ENCODE data around the gene CDH13. TPM values are rescaled to one million over a fixed set of nuclear protein-coding genes. Genes with fewer than 3 reads are reported as not detected.
A peak's percentile ranks its signal among the peaks of the same experiment; 100 is the strongest.

Gene CDH13
- total RNA-seq, 1 experiment from 2014 or later = 0.56 TPM

GRCh38 chr16:82886146-82886545 lies 259.4 kb downstream of the CDH13 start:
- Histone ChIP-seq H2AFZ (ENCODE audit: low read length) (peak overlapping the region; percentile 11; the same call in 1 of the 2 replicates), H3K27me3 (ENCODE audit: low read length) (no peaks in the 10 kb centered on the region), H3K9me2 (replicated peaks; ENCODE audit: insufficient read depth, low read length) (no peaks in the 10 kb centered on the region), H3K4me3 (ENCODE audit: low read length) (no peak overlapping the region), H3K36me3 (ENCODE audit: insufficient read depth, low read length) (no peaks in the 10 kb centered on the region), H4K20me1 (ENCODE audit: insufficient read depth, low read depth, low read length) (no peaks in the 10 kb centered on the region), H3K4me2 (ENCODE audit: low read depth, low read length, poor library complexity, severe bottlenecking) (peak overlapping the region; percentile 52), H3K27ac (ENCODE audit: low read length) (peak overlapping the region; percentile 72), H3K9ac (ENCODE audit: low read length) (no peak overlapping the region), H3K9me3 (ENCODE audit: low read length) (no peaks in the 10 kb centered on the region), H3K79me2 (ENCODE audit: low read length) (no peaks in the 10 kb centered on the region), H3K4me1 (ENCODE audit: low read length) (peaks cover 86% of the 10 kb centered on the region)
- DNase-seq = peak; percentile 63

- Histone ChIP-seq H3K9me2 (replicated peaks; ENCODE audit: insufficient read depth, low read length) (no peaks in the 10 kb centered on the region), H3K4me2 (ENCODE audit: low read depth, low read length, poor library complexity, severe bottlenecking) (peak overlapping the region; percentile 51), H3K9me3 (ENCODE audit: low read length) (no peaks in the 10 kb centered on the region), H3K4me3 (ENCODE audit: low read length) (peak overlapping the region; percentile 10; the same call in 1 of the 2 replicates), H3K79me2 (ENCODE audit: low read length) (no peaks in the 10 kb centered on the region), H3K36me3 (ENCODE audit: insufficient read depth, low read length) (no peaks in the 10 kb centered on the region), H4K20me1 (ENCODE audit: insufficient read depth, low read depth, low read length) (no peaks in the 10 kb centered on the region), H3K27ac (ENCODE audit: low read length) (peak overlapping the region; percentile 68), H2AFZ (ENCODE audit: low read length) (peak overlapping the region; percentile 59; the same call in 1 of the 2 replicates), H3K27me3 (ENCODE audit: low read length) (no peaks in the 10 kb centered on the region), H3K4me1 (ENCODE audit: low read length) (peaks cover 85% of the 10 kb centered on the region), H3K9ac (ENCODE audit: low read length) (peak overlapping the region; percentile 47)
- DNase-seq = peak; percentile 80
Measured at GRCh38 chr16:82888591-82889001, 261.8 kb downstream of the CDH13 start.

- Histone ChIP-seq H3K4me3 (ENCODE audit: low read length) (no peak overlapping the region), H3K36me3 (ENCODE audit: insufficient read depth, low read length) (no peaks in the 10 kb centered on the region), H3K27ac (ENCODE audit: low read length) (no peak overlapping the region), H2AFZ (ENCODE audit: low read length) (no peak overlapping the region), H3K9me2 (replicated peaks; ENCODE audit: insufficient read depth, low read length) (no peaks in the 10 kb centered on the region), H3K4me1 (ENCODE audit: low read length) (peaks cover 58% of the 10 kb centered on the region), H3K79me2 (ENCODE audit: low read length) (no peaks in the 10 kb centered on the region), H4K20me1 (ENCODE audit: insufficient read depth, low read depth, low read length) (no peaks in the 10 kb centered on the region), H3K9ac (ENCODE audit: low read length) (no peak overlapping the region), H3K9me3 (ENCODE audit: low read length) (no peaks in the 10 kb centered on the region), H3K27me3 (ENCODE audit: low read length) (no peaks in the 10 kb centered on the region), H3K4me2 (ENCODE audit: low read depth, low read length, poor library complexity, severe bottlenecking) (no peak overlapping the region)
- DNase-seq = no peak
Measured at GRCh38 chr16:82891424-82891823, 264.7 kb downstream of the CDH13 start.

GRCh38 chr16:82891918-82892317 lies 265.1 kb downstream of the CDH13 start:
- Histone ChIP-seq H3K36me3 (ENCODE audit: insufficient read depth, low read length) (no peaks in the 10 kb centered on the region), H3K9ac (ENCODE audit: low read length) (no peak overlapping the region), H3K9me2 (replicated peaks; ENCODE audit: insufficient read depth, low read length) (no peaks in the 10 kb centered on the region), H3K9me3 (ENCODE audit: low read length) (no peaks in the 10 kb centered on the region), H3K4me1 (ENCODE audit: low read length) (peaks cover 53% of the 10 kb centered on the region), H2AFZ (ENCODE audit: low read length) (no peak overlapping the region), H3K4me3 (ENCODE audit: low read length) (no peak overlapping the region), H3K27me3 (ENCODE audit: low read length) (no peaks in the 10 kb centered on the region), H3K79me2 (ENCODE audit: low read length) (no peaks in the 10 kb centered on the region), H3K27ac (ENCODE audit: low read length) (no peak overlapping the region), H4K20me1 (ENCODE audit: insufficient read depth, low read depth, low read length) (no peaks in the 10 kb centered on the region), H3K4me2 (ENCODE audit: low read depth, low read length, poor library complexity, severe bottlenecking) (no peak overlapping the region)
- DNase-seq = no peak

- no peaks in the 10 kb centered on the region for H3K36me3 ChIP-seq (ENCODE audit: insufficient read depth, low read length)
- no peak overlapping the region for H3K9ac ChIP-seq (ENCODE audit: low read length)
- H3K9me3 ChIP-seq (ENCODE audit: low read length) = no peaks in the 10 kb centered on the region
- H3K4me3 ChIP-seq (ENCODE audit: low read length) = no peak overlapping the region
- H3K79me2 ChIP-seq (ENCODE audit: low read length) = no peaks in the 10 kb centered on the region
- no peak overlapping the region for H2AFZ ChIP-seq (ENCODE audit: low read length)
- DNase-seq = no peak
- H3K27ac ChIP-seq (ENCODE audit: low read length) = no peak overlapping the region
- H3K4me2 ChIP-seq (ENCODE audit: low read depth, low read length, poor library complexity, severe bottlenecking) = no peak overlapping the region
- H3K27me3 ChIP-seq (ENCODE audit: low read length) = no peaks in the 10 kb centered on the region
- no peaks in the 10 kb centered on the region for H3K9me2 ChIP-seq (replicated peaks; ENCODE audit: insufficient read depth, low read length)
- H4K20me1 ChIP-seq (ENCODE audit: insufficient read depth, low read depth, low read length) = no peaks in the 10 kb centered on the region
- peaks cover 49% of the 10 kb centered on the region for H3K4me1 ChIP-seq (ENCODE audit: low read length)
Measured at GRCh38 chr16:82892324-82892723, 265.6 kb downstream of the CDH13 start.

GRCh38 chr16:82895843-82896242 lies 269.1 kb downstream of the CDH13 start:
- no peaks in the 10 kb centered on the region for H3K9me2 ChIP-seq (replicated peaks; ENCODE audit: insufficient read depth, low read length)
- H3K4me3 ChIP-seq (ENCODE audit: low read length) = no peak overlapping the region
- H3K27ac ChIP-seq (ENCODE audit: low read length) = no peak overlapping the region
- H3K4me2 ChIP-seq (ENCODE audit: low read depth, low read length, poor library complexity, severe bottlenecking) = no peak overlapping the region
- no peaks in the 10 kb centered on the region for H4K20me1 ChIP-seq (ENCODE audit: insufficient read depth, low read depth, low read length)
- no peak overlapping the region for H3K9ac ChIP-seq (ENCODE audit: low read length)
- H3K4me1 ChIP-seq (ENCODE audit: low read length) = peaks cover 24% of the 10 kb centered on the region
- no peaks in the 10 kb centered on the region for H3K27me3 ChIP-seq (ENCODE audit: low read length)
- H2AFZ ChIP-seq (ENCODE audit: low read length) = no peak overlapping the region
- no peaks in the 10 kb centered on the region for H3K9me3 ChIP-seq (ENCODE audit: low read length)
- no peaks in the 10 kb centered on the region for H3K36me3 ChIP-seq (ENCODE audit: insufficient read depth, low read length)
- DNase-seq = no peak
- no peaks in the 10 kb centered on the region for H3K79me2 ChIP-seq (ENCODE audit: low read length)

GRCh38 chr16:82899006-82899405 lies 272.2 kb downstream of the CDH13 start:
- Histone ChIP-seq H3K79me2 (ENCODE audit: low read length) (no peaks in the 10 kb centered on the region), H3K36me3 (ENCODE audit: insufficient read depth, low read length) (no peaks in the 10 kb centered on the region), H3K27ac (ENCODE audit: low read length) (no peak overlapping the region), H3K9ac (ENCODE audit: low read length) (no peak overlapping the region), H3K4me3 (ENCODE audit: low read length) (no peak overlapping the region), H3K27me3 (ENCODE audit: low read length) (no peaks in the 10 kb centered on the region), H3K4me2 (ENCODE audit: low read depth, low read length, poor library complexity, severe bottlenecking) (no peak overlapping the region), H2AFZ (ENCODE audit: low read length) (no peak overlapping the region), H4K20me1 (ENCODE audit: insufficient read depth, low read depth, low read length) (no peaks in the 10 kb centered on the region), H3K9me3 (ENCODE audit: low read length) (no peaks in the 10 kb centered on the region), H3K9me2 (replicated peaks; ENCODE audit: insufficient read depth, low read length) (no peaks in the 10 kb centered on the region), H3K4me1 (ENCODE audit: low read length) (no peaks in the 10 kb centered on the region)
- no peak for DNase-seq

- Histone ChIP-seq H3K4me3 (ENCODE audit: low read length) (no peak overlapping the region), H3K9me3 (ENCODE audit: low read length) (no peaks in the 10 kb centered on the region), H3K27ac (ENCODE audit: low read length) (no peak overlapping the region), H3K9me2 (replicated peaks; ENCODE audit: insufficient read depth, low read length) (no peaks in the 10 kb centered on the region), H3K36me3 (ENCODE audit: insufficient read depth, low read length) (no peaks in the 10 kb centered on the region), H3K9ac (ENCODE audit: low read length) (no peak overlapping the region), H3K27me3 (ENCODE audit: low read length) (no peaks in the 10 kb centered on the region), H3K79me2 (ENCODE audit: low read length) (no peaks in the 10 kb centered on the region), H2AFZ (ENCODE audit: low read length) (no peak overlapping the region), H3K4me2 (ENCODE audit: low read depth, low read length, poor library complexity, severe bottlenecking) (no peak overlapping the region), H3K4me1 (ENCODE audit: low read length) (no peaks in the 10 kb centered on the region), H4K20me1 (ENCODE audit: insufficient read depth, low read depth, low read length) (no peaks in the 10 kb centered on the region)
- DNase-seq = no peak
Measured at GRCh38 chr16:82899731-82900450, 273.1 kb downstream of the CDH13 start.
